GM19438 (cell line): ENCODE measurements around the gene HIVEP3.

Experiments
- ATAC-seq: cut with Tn5 transposase; IDR thresholded peaks from one replicate; pipeline ENCODE4 v1.9.1; 2021; ENCODE audit warnings: low read depth; ENCODE audit not compliant: unreplicated experiment

Gene HIVEP3

DNA sequence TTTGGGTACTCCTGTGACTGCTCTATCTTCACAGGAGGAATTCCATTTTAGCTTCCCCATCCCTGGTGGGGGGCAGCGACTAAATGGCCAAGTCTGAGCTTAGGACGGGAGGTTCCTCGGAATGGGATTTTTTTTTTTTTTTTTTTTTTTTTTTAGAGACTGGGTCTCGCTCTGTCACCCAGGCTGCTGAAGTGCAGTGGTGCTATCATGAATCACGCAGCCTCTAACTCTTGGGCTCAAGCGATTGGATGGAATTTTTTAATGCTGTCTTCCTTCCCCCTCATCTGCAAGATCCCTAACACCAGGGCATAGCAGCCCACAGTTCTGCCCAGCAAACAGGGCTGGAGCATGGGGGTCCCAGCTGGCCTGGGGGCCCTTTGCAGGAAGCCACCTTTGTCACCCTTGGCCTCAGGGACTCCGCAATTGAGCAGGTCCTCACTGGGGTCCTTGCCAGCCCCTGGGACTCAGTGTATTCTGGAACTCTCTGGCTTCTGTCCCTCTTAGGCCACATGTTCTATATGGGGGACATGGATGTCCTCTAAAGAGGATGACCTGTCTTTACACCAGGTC, 421.2 kb downstream of the HIVEP3 start:
- no peak for ATAC-seq

DNA sequence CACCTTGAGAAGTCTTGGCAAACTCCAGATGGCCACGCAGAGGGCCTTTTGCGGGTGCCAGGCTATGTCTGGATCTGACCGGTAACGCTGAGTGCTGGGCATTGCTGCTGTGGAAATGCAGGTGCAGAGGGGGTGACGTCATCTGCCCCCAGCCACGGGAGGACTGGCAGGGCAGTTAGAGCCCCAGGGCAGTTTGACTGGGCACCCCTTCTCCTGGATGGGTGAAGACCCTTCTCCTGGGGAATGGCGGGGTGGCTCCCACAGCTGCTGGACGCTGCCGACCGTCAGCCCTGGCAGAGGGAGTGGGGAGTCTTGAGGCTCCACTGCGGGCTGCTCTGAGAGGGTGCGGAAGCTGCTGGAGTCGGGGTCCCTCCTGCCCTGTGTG, 421.7 kb downstream of the HIVEP3 start:
- ATAC-seq, result no peak

DNA sequence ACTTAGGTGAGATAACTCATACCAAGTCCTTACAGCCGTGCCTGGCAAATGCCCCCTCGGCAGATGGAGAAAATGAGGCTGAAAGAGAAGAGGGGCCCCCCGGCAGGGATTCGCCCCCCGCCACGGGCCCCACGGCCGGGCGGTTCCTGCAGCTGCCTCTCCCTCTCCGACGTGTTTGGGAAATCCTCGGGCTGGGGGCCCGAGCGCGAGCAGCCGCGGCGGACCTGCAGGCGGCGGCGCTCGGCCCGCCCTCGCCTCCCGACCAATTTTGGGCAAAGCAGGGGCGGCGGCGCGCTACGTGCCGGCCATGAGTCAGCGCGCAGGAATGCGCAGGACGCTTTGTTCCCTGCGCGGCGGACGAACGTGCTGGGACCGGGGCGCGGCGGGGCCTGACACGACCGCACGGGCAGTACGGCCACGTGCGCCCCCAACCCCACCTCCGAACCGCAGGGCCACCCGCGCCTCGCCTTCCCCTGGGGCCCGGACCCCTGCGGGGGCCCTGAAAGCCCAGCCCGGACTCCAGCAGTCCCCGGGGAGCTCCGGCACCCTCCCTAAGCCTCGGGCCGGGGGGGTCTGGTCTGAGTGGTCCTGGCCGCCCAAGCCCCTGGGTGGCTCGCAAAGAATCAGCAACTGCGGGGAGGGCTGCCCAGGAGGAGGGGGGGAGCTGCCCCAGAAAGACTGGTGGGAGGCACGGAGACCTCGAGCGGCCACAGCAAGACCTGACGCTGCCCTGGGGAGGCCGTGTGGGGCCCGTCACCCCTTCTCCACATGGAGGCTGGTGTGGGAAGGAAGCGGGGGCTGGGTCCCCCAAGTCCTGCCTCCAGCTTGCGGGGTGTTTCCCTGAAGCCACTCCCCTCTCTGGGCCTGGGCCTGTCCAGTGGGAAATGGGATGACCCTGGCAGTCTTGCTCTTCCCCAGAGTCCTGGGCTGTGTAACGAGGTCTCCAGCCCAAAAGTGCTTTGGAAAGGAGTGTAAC, 422.4 kb downstream of the HIVEP3 start:
- ATAC-seq, result no peak

DNA sequence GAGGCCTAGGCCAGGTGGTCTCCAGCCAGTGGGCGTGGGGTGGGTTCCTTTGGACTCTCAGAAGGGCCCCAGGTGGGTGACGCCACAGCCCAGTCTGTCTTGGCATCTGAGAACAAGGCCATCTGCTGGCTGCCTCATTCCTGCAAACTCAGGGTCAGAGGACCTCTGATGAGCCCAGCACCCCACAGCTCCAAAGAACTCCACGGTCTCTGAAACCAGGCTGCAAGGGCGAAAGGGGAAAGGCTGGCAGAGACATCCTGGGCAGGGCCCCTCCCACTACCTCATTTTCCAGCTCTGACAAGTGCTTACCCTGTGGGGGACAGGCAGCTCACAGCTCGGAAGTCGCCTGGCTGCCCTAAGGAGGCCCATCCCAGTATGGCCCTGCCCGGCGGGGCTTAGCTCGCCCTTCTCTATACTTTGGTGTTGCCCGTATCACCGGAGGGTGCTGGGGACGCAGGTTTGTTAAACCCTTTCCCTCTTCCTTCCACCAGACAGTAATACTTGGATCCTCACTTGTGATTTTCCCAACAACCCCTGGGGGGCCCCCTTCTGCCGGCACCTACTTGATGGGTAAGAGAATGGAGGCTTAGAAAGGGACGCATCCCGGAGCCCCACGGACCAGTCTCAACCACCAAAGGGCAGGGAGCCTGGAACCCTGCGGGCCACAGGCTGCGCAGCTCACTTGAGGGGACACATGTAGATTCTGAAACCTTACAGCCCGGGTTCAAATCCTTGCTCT, 423.3 kb downstream of the HIVEP3 start:
- no peak for ATAC-seq

DNA sequence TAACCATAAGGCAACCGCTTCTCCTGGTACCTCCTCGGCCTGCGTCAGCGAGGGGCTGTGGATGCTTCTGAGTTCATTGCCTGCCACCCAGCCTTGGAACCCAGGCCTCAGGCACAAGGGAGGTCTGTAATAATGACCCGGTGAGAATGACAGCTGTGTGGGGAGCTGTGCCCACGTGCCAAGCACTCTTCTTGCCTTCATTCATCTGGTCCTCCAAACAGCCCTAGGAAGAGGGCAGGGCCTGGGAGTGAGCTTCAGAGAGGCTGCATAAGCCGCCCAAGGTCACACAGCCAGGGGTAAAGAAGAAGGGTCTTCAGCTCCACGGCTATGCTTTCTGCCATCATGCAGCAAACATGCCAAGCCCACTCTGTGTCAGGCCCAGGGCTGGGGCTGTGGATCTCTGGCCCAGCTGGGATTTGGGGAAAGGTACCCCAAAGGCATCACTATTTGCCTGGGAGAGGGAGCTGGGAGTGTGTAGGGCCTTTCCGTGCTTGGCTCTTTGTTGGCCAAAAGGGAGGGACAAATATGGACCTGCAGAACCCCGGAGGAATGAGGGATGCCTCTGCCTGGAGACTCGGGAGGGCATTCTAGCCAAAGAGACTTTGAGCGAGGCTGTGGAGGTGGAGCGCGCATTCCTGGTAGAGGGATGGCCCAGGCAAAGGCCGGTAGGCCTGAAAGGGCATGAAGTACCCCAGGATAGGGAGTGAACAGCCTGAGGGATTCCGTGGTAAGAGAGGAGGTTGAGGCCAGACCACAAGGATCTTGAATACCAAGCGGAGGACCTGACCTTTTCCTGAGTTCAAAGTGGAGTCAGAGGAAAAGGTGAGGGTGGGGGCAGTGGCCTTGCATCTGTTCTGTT, 424.1 kb downstream of the HIVEP3 start:
- ATAC-seq, result no peak

DNA sequence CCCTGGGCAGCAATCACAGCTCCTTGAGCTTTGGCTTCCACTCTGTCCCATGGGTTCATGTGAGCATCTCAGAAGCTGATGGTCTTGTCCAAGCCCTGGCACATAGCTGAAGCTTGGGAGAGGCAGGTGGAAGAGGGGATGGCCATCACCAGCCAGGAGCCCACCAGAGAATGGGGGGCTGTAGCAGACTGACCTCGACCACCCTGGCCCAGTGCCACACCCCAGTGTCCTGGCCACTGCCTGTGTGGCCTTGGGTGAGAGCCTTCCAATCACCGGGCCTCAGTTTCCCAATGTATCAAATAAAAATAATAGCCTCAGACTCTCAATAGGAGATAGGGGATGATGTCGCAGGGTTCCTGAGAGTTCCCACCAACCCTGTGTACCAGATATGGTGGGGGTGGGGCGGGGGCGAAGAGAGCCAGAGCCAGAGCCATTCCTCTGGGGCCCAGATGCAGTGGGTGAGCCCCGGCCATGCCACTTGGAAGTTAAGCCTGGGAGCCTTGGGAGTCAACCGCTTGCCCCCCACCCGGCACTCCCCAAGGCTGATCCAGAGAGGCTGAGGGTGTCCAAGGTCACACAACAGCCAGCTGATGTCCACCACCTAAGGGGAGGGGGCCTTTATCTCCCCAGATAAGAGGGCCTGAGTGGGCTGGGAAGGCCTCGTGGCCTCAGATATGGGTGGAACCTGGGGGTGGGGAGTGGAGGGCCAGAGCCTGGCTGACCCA, 424.9 kb downstream of the HIVEP3 start:
- no peak for ATAC-seq

DNA sequence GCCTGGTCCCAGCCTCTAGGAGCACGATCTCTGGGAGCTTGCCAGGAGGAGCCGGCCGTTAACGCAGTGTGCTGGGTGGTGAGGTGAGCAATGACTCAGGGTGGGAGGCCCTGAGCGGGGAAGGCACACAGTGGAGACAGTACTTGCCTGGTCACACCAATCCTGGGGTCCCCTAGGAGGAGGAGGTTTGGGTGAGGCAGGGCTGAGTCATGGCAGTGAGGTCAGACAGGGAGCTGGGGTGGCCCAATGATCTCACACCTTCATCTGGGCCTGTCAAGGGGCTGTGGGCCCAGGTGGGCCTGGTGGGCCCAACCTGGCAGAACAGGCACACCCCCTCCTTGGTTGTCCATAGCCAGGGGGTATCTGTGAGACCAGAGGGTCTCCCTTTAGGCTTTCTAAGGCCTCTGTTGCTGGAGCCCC, 425.6 kb downstream of the HIVEP3 start:
- ATAC-seq, result no peak

DNA sequence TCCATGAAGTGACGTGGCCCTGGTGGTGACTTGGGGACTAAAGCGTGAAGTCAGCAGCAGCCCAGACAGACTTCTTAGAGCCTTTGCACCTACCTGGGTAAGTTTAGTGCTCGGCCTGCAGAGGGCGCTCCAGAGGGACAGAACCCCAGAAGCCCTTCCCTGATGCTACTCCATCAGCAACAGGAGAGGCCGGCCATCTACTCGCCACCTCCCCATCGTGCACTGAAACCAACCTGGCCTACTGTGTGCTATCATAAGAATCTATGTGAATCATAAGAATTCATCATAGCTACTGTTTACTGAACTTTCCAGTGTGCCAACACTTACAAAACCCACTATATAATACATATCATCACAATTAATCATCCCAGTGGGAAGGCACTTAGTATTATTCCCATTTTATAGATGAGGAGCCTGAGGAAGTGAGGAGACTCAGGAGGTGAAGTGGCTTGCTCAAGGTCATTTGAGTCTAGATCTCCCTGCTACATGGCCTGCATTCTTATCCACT, 426.3 kb downstream of the HIVEP3 start:
- ATAC-seq, result no peak

DNA sequence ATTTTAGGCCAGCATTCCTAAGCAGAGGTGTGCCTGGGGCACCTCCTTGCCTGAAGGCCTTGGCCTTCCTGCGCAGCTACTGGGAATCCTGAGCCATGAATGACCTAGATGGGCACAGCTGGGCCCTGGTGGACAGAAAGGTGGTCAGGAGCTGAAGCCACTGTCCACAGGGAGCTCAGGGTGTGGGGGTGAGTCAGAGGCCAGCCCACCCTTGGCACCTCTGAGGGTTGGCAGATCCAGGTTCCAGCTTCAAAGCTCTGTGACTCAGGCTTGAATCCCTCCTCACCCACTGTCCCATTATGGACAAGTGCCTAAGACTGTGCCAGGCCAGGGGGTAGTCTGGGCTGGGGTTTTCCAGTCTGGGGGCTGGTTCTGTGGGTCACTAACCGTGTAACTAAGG, 427.8 kb downstream of the HIVEP3 start:
- no peak for ATAC-seq

DNA sequence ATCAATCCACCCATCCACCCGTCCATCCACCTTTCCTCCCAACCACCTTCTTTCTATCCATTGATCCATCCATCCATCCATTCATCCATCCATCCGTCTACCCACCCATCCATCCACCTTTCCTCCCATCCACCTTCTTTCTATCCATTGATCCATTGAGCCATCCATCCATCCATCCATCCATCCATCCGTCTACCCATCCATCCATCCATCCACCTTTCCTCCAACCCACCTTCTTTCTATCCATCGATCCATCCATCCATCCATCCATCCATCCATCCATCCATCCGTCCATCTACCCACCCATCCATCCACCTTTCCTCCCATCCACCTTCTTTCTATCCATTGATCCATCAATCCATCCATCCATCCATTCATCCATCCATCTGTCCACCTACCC, 429.2 kb downstream of the HIVEP3 start:
- ATAC-seq, result no peak

DNA sequence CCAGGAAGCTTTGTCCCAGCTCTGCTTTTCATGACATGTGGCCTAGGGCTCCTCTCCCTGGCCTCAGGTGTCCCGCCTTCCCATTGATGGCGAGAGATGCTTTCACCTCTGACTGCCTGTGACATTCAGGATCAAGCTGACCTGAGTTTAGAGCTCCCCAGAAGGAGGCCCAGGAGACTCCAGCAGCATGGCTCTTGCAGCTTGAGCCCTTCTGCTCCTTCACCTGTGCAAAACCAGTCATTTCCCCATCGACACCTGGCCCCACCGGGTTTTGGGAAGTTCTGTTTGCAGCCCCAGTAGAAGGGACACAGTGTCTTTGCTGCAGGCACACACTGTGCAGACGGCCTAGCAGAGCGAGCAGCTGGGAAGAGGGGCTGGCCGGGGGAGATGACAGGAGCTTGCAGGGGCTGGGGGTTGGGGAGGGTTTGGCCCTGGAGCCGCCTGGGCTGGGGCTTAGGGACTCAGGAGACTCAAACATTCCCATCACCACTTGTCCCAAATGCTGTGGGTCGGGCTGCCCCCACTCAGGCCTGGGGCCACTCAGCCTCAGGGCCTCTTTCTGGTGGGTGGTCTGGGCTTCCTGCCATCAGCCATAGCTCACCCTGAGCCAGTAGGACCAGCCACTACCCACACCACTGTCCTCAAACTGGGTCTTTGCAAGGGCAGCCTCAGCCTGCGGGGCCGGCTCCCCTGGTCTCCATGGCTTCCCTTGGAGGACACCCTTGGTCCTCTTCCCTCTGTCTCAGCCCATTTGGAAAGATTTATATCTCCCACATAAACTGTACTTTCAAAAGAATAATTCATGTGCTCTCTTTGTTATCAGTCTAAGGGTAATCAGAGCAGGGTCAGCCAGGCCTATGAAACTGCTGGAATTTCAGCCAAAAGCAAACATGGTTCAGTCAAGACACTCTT, 430.4 kb downstream of the HIVEP3 start:
- no peak for ATAC-seq

DNA sequence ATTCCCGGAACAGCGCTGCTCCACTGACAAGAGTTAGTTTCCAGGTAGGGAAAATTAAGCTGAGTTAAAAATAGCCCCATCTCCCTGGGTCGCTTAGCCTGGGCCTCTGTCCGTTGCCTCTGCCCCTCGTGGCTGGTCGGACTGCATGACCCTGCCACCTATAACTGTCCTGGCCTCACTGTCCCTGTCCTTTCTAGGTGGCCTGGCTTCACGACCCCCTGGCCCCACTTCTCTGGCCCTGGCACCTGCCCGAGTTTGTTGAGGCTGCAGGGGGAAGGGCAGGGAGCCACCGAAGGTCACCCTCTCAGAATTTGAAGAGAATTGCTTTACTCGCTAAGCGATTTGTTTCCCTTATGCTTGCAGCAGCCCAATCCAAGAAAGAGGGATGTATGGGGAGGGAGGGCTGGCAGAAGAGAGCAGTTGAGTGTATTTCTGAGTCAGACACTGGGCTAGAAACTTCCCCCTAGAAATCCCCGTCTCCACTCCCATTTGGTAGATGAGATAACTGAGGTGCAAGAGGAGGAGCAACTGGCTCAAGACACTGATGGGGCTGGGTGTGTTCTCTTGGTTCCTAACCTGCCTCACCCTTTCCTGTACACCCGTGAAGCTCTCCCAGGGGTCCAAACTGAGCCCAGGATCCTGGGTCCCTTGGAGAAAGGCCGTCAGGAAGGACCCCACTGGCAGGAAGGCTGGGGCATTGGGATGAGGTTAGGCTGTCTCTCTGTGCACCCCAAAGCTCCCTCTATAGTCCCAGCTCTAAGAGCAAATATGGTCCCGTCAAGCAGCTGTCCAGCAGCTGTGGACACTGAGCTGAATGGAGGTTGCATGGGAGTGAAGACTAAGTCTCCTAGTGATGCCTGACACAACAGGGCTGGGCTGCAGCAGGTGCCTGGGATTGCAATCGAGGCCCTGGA, 431.3 kb downstream of the HIVEP3 start:
- no peak for ATAC-seq

DNA sequence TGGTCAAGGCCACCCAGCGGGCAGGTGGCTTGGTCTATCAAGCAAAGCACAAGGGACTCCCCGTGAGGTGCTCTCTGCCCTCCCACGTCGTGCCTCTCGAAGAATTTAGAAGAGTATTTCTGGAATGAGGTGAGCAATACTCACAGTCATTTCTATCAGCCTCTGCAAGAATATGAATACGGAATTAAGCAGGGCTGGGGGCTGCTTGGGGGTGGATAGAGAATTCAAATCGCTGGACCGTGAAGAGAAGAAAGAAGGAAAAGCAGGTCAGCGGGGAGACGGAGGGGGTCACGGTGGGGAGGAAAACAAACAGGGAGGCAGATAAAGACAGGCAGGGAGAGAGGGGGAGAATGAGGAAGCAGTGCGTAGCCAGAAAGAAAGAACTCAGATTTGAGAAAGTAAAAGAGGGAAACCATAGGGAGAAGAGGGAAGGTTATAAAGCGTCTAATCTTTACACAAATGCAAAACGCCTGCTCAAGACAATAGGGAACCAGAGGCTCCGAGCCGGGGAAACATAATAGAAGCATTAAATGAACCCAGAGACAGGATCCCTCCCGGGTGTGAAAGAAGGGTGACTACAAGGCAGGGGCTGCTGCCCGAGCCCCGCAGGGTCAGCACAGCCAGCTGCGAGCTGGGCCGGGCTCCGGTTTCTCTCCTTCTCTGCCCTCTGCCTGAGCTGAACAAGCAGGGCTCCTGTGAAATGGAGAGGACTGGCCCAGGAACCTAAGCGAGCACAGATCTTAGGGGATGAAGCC, 432.2 kb downstream of the HIVEP3 start:
- no peak for ATAC-seq

DNA sequence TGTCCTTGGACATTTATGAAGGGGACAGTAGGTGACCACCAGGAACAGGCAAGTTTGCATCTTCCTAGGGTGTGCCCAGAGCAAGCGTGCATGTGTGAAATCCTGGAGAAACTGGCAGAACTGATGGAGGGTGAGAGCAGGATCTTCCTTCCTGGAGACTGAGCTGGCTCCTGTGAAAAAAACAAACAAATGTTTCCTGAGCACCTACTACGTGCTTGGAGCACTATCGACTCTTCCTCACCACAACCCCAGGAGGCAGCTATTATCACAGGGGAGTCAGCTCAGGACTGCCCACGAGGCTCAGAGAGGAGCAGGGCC, 432.7 kb downstream of the HIVEP3 start:
- ATAC-seq, result no peak

DNA sequence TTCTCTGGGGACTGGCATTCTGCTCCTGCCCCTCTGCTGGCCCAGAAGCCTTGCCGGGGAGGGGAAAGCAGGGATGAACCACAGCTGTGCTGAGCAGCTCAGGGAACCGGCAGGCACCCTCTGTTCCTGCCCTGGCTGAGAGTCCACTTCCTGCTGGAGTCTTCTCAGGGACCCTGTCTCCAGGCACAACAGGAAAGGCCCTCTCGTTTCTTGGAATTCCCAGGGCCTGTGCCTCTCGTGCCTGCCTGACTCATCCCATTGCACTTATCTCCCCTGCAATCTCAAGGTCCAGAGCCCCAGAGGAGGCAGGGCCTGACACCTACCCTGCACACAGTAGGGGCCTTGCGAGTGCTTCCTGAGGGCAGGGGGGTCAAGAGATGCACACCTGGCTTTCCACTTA, 433.1 kb downstream of the HIVEP3 start:
- ATAC-seq, result no peak

DNA sequence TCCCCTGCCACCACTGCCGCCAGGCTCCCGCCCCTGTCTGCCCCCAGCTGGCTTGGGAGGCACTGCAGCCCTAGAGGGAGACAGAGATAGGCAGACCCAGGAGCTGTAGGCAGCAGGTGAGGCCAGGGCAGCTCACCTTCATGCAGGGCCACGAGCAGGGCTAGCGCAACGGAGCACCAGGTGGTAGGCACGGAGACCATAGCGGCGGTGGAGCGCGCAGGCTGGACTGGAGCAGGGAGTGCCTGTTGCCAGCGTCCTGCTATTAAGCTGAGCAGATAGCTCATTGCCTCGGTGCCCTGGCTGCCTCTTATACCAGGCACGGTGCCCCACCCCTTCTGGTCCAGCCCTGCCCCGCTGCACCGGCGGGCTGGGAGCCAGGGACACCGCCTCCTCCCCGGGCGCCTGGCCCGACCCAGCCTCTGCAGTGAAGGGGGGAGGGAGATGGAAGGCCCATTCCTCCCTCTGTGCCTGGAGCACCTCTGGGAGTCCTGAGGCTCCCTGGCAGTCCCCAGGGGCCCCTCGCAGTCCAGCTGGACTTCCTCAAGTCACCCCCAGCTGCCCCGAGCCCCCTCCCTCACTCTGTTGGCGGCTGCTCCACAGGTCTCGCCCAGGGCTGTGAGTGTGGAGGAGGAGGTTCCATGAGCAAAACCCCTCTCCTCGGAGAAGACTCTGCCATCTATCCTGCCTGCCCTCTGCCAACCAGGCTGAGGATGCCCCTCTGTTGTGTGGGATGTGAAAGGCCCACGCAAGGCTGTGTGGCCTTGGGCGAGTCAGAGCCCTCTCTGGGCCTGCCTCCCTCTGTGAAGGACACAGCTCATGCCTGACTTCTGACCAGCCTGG, 434.1 kb downstream of the HIVEP3 start, which contains the start of gene EDN2:
EDN2 (minus strand) TSS at position 282 of the 840 bp plus-strand sequence; CDS start at position 200, 82 bp downstream.
- no peak for ATAC-seq
